Thyroid gland (tissue), 4 donors: ENCODE data around the gene GALNTL6.

Experiments used
- CTCF ChIP-seq, 6 experiments: fragments of 200-600 bp in 3 of 6; fragments of 450-650 bp in 3 of 6; sonication (generic) in 3 of 6; IDR thresholded peaks; one replicate each; pipeline ENCODE4 v1.5.1; 2016 to 2019; ENCODE audit warnings: antibody characterized with exemption in 6 of 6, mild to moderate bottlenecking in 2 of 6, inconsistent platforms in 1 of 6, moderate library complexity in 1 of 6
- POLR2A ChIP-seq, 2 donors: fragments of 450-650 bp; IDR thresholded peaks; one replicate each; pipeline ENCODE4 v1.6.1; 2017; ENCODE audit warnings: antibody characterized with exemption in 2 of 2, mild to moderate bottlenecking in 2 of 2, moderate library complexity in 1 of 2

- TF ChIP-seq POLR2A (IDR thresholded peaks at IDR 0.05): no peak
- no peak for TF ChIP-seq CTCF (IDR thresholded peaks at IDR 0.05)
These were observed 336.1 kb downstream of the GALNTL6 start for GRCh38 chr4:172149329-172149728.
